AML-193 (cell line): ENCODE data around the gene CMYA5.
A peak's percentile ranks its signal among the peaks of the same experiment; 100 is the strongest.
"Not testable (repeated sequence)": the region's sequence is repeated elsewhere in the genome, so short reads cannot be mapped to it uniquely, and the experiment has no call there.

Experiments
- DNase-seq, 2 experiments: peaks; one replicate each; lab custom pipeline; 2025; lab: John Stamatoyannopoulos, UW

CMYA5 gene

DNA sequence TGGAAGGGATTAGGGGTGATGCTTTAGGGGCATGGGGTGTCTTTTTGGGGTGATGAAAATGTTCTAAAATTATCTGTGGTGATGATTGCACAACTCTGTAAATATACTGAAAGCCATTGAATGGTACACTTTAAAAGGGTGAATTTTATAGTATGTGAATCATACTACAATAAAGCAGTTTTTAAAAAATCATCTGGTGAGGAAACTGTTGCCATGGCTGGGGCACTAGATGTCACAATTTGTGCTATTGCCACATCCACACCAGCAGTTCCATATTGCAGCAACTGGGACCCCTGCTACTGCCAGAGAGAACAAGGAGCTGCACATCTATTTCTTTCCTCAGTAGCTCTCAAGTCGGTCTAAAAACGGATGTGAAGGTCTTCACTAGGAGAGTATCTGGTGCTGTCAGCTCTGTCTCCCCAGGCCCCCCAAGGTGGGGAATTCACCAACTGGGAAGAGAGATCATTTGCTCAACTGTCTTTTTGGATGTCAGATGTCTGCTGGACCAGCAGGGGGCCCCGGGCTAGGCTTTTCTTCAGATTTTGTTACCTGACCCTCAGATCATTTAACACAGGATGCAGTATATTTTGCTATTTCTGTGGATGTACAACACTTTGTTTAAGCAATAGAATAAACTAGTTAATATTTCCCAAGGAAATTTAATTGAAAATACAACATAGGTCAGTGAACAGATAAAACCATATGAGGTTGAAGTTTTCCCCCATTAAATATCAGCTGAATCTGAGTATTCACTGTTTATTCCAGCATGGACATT lies 13.2 kb downstream of the CMYA5 start:
- DNase-seq, result peak; percentile 80 to 82

DNA sequence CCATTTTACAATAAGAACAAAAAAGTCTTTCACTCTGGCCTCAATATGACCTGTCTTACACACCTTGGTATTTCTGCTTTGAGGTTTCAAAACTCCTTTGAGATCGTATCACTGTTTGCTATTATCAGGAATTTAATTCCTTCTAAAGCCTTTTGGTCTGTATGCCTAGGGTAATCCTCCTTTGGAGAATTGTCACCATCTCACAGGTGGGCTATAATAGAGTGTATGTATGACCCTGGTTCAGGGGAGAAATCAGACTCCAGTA lies 13.7 kb downstream of the CMYA5 start:
- DNase-seq, result no peak

DNA sequence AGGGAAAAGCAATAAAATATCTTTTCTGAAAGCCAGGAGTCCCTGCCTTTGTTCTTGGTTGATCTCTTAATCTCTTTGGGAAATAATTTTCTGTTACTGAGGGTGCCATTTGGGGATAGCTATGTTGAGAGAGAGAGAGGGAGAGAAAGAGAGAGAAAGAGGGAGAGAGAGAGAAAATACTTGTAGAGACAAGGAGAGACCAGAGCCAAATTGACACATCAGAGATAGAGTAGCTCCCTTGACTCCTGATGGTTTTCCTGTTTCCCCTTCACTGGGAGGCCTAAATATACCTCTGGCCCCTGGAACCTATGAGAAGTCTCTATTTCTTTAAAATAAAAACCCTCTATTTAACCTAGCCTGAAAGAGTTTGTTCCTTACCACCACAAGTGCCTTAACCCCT lies 14.9 kb downstream of the CMYA5 start:
- DNase-seq, result no peak

GRCh38 chr5:79705632-79706031 lies 16.0 kb downstream of the CMYA5 start:
- no peak for DNase-seq

DNA sequence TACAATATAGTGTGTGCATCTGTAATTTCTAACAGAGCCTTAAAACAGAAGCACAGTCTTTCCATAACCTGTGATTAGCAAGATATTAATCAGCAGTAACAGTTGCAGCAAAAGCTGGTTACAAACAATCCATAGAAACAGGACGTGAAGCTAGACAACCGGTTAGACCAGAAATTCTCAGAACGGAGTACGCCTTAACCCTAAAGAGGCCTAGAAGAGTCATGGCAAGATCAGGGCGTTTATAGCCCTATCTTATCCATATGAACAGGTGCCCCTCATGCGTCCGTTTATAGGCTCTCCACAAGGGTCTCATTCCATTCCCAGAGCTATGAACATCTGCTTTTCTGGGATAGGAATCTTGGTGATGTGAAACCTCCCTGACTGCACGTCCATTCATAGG lies 16.7 kb downstream of the CMYA5 start:
- not testable (repeated sequence) for DNase-seq

GRCh38 chr5:79707535-79707934 lies 17.9 kb downstream of the CMYA5 start:
- DNase-seq, result no peak

GRCh38 chr5:79712741-79713140 lies 23.1 kb downstream of the CMYA5 start:
- DNase-seq, result no peak

DNA sequence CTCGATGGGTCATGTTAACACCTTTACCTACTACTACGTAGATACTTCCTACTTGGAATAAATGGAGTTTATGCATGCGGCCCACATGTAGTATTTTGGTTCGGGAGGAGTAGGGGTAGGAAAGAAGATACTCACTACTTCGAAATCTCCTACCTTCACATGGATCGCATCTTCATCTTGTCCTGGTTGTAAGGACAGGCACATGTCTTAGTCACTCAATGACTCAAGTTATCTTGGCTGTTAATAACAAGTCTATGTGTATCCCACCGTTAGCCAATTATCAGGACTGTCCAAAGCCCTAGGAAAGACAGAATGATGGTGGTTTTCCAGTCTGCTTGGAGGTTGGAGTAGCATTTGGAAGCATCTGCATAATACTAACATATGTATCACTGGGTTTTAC lies 24.1 kb downstream of the CMYA5 start:
- DNase-seq, result no peak

DNA sequence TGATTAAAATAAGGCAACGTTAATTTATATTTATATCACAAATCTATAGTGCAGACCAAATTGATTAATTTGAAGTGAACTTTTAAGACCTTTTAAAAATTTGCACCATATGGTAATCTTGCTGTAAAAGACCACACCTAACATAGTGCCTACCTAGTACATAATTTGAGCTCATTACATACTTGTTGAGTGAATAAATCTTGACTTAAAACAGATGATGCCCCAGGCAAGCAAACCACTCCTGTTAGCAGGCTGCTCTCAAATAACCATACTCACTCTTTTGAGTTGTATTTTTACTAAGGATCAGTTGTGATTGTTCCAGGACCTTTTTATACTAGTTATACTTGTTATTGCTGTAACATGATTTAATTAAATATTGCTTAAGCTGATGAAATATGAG lies 27.2 kb downstream of the CMYA5 start:
- DNase-seq, result no peak

- DNase-seq, result no peak
These were observed 30.5 kb downstream of the CMYA5 start for GRCh38 chr5:79720096-79720495.

- no peak for DNase-seq
These were observed 38.1 kb downstream of the CMYA5 start for GRCh38 chr5:79727451-79728355.

GRCh38 chr5:79728396-79728795 lies 38.8 kb downstream of the CMYA5 start:
- no peak for DNase-seq

- DNase-seq, result no peak
These were observed 40.0 kb downstream of the CMYA5 start for GRCh38 chr5:79729679-79730078.

DNA sequence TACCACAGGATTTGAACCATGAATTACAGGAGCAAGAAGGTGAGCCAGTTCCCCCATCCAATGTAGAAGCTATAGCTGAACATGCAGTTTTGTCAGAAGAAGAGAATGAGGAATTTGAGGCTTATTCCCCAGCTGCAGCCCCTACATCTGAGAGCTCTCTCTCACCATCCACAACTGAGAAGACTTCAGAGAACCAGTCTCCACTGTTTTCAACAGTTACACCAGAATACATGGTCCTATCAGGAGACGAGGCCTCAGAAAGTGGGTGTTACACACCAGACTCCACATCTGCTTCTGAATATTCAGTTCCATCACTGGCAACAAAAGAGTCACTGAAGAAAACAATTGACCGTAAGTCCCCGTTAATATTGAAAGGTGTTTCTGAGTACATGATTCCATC lies 40.9 kb downstream of the CMYA5 start:
- no peak for DNase-seq

GRCh38 chr5:79731775-79732174 lies 42.1 kb downstream of the CMYA5 start:
- no peak for DNase-seq

- peak; percentile 35 to 38 for DNase-seq
These were observed 47.2 kb downstream of the CMYA5 start for GRCh38 chr5:79736528-79737514.

- DNase-seq, result no peak
These were observed 48.7 kb downstream of the CMYA5 start for GRCh38 chr5:79738349-79738748.

- no peak for DNase-seq
These were observed 53.0 kb downstream of the CMYA5 start for GRCh38 chr5:79742549-79743136.

DNA sequence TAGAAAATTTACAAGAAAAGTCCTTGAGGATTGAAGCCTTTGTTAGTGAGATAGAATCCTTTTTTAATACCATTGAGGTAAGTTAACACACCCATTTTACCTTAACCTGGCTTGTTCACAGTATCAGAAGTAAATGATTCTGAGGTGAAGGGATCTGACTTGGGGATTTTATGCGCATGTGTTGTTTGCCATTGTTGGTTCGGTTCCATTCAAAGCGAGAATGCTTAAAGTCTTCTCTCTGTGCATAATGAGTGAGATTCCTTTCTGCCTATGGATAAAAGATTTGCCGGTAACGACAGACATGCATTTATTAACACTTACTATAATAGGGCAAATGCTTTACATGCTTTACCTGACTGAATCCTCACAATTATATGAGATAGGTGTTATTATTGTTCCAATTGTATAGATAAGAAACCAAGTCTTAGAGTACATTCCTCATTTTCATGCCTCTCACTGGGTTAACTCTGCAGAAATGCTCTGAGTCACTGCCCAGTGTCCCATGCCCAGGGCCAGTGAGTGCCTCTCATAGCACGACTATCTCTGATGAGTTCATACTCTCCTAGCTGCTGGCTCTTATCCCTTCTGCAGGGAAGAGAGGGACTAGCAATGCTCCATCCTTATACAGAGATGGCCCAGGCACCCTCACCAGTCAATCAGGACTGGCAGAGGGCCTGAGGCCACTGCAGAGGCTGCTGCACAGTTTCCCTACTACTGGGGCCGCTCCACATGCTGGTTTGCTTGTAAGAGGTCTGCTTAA lies 54.4 kb downstream of the CMYA5 start:
- DNase-seq, result no peak

DNA sequence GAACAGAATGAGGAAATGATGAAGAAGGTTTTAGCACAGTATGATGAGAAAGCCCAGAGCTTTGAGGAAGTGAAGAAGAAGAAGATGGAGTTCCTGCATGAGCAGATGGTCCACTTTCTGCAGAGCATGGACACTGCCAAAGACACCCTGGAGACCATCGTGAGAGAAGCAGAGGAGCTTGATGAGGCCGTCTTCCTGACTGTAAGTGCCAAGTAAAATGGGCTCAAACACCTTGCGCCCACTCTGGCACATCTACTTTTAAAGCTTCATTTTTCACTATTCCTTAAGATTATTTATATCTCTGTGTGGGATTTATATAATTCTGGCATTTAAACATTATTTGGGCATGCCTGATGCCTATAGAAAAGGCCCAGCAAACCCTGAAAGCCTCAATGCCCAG lies 55.6 kb downstream of the CMYA5 start:
- DNase-seq, result no peak
